ENCODE data around the gene FNDC8.
"Not testable (repeated sequence)": the region's sequence is repeated elsewhere in the genome, so short reads cannot be mapped to it uniquely, and the experiment has no call there.

Gene FNDC8

GRCh38 chr17:35174835-35175334, 53.5 kb downstream of the FNDC8 start:
- no peak for DNase-seq

GRCh38 chr17:35175638-35176415, 54.4 kb downstream of the FNDC8 start:
- DNase-seq = no peak

- DNase-seq = no peak
These were observed 55.5 kb downstream of the FNDC8 start for GRCh38 chr17:35176897-35177296.

- not testable (repeated sequence) for DNase-seq
These were observed 58.0 kb downstream of the FNDC8 start for GRCh38 chr17:35179379-35179778.
